ENCODE results near the gene SORCS3. TPM values are rescaled to one million over a fixed set of nuclear protein-coding genes. Genes with fewer than 3 reads are reported as not detected.

The SORCS3 gene
- total RNA-seq, 1 donor = 0.27 TPM

DNA sequence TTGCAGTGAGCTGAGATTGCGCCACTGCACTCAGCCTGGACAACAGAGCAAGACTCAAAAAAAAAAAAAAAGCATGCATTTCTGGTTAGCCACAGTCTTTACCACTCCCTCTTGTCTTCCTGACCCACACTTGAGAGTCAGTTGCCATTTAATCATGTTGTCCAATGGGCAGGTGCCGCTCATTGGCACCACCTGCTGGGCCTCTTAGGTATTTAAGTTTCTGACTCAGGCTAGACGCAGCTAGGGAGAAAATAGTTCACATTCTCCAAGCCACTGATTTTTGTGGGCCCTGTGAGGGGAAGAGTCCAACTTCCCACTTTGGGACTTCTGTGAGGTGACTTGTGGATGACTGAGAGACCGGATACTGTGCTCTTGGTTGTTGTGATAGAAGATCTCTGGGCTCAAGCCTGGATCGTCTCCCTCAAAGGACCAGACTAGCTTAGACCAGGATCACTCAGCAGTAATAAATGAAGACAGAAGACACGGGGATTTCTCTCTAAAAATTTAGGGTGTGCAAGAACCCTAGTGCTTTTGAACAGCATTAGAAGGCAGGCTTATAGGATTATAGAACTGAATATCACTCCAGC, 26.8 kb upstream of the SORCS3 start:
- TF ChIP-seq CTCF (IDR thresholded peaks at IDR 0.05; ENCODE audit: insufficient read depth, low read length) = peak; percentile 59
- peak; percentile 10 for DNase-seq (ENCODE audit: low read depth)
- no peak overlapping the region for H3K4me3 ChIP-seq (ENCODE audit: low read depth, low read length)

- TF ChIP-seq CTCF (IDR thresholded peaks at IDR 0.05; ENCODE audit: insufficient read depth, low read length) = no peak
- no peak for DNase-seq (ENCODE audit: low read depth)
- H3K4me3 ChIP-seq (ENCODE audit: low read depth, low read length) = no peak overlapping the region
These were observed 26.0 kb upstream of the SORCS3 start for GRCh38 chr10:104615136-104615535.

DNA sequence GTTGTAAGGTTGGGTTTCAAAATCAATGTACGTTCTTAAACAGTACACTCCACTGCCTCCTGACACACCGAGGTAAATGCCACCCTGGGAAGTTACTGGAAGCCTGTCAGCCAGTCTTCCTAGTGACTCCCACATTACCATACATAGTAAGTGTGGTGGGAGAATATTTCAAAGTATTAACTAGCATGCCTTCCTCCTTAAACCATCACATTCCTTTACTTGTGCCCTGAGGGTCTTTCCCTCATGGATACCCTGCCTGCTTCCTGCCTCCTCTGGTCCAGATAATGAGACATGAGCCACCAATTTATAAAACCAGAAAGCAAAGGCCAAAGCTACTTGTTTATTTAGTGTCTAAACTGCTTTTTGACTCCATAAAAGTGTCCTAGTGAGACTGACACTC, 23.3 kb upstream of the SORCS3 start:
- H3K4me3 ChIP-seq (ENCODE audit: low read depth, low read length) = no peak overlapping the region
- no peak for DNase-seq (ENCODE audit: low read depth)
- no peak for TF ChIP-seq CTCF (IDR thresholded peaks at IDR 0.05; ENCODE audit: insufficient read depth, low read length)

DNA sequence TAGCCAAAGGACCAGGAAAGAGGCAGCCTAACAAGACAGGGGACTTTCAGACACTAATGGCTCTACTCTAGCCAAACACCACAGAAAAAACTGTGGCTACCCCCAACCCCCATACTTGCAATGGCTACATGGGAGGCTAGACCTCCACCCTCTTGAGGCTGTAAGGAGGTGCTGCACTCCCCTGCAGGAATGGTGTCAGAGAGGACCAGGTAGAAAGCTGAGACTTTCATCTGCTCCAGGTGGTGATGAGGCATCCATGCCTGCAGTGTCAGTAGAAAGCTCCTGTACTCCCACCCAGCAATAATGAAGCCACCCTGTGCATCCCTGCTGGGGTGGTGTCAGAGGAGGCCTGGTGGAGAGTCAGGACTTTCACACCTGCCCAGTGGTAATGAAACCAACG, 18.9 kb upstream of the SORCS3 start:
- H3K4me3 ChIP-seq (ENCODE audit: low read depth, low read length) = no peak overlapping the region
- no peak for DNase-seq (ENCODE audit: low read depth)
- no peak for TF ChIP-seq CTCF (IDR thresholded peaks at IDR 0.05; ENCODE audit: insufficient read depth, low read length)

GRCh38 chr10:104622598-104623209, 18.4 kb upstream of the SORCS3 start:
- peak; percentile 8 for TF ChIP-seq CTCF (IDR thresholded peaks at IDR 0.05; ENCODE audit: insufficient read depth, low read length)
- DNase-seq (ENCODE audit: low read depth) = no peak
- H3K4me3 ChIP-seq (ENCODE audit: low read depth, low read length) = no peak overlapping the region

GRCh38 chr10:104630731-104631130, 10.4 kb upstream of the SORCS3 start:
- H3K4me3 ChIP-seq (ENCODE audit: low read depth, low read length) = no peak overlapping the region
- TF ChIP-seq CTCF (IDR thresholded peaks at IDR 0.05; ENCODE audit: insufficient read depth, low read length) = no peak
- DNase-seq (ENCODE audit: low read depth) = no peak

- no peak for TF ChIP-seq CTCF (IDR thresholded peaks at IDR 0.05; ENCODE audit: insufficient read depth, low read length)
- no peak overlapping the region for H3K4me3 ChIP-seq (ENCODE audit: low read depth, low read length)
- no peak for DNase-seq (ENCODE audit: low read depth)
These were observed 9.1 kb upstream of the SORCS3 start for GRCh38 chr10:104631946-104632345.

Measured in fibroblast of the aortic adventitia (primary cell).